Measurements from ENCODE around the gene SUN1. TPM values are rescaled to one million over a fixed set of nuclear protein-coding genes. Genes with fewer than 3 reads are reported as not detected.

The SUN1 gene
- total RNA-seq, 2 experiments from 2014 or later: 50.1 to 53.4 TPM

- Mint-ChIP-seq H3K4me1 (peaks cover 11% of the 10 kb centered on the region), H3K36me3 (peaks cover 12% of the 10 kb centered on the region), H3K27ac (no peak overlapping the region), H3K4me3 (no peak overlapping the region), H3K9me3 (no peaks in the 10 kb centered on the region), H3K27me3 (no peaks in the 10 kb centered on the region)
- DNase-seq: no peak
Measured at GRCh38 chr7:913736-914520, 81.7 kb downstream of the SUN1 start.

GRCh38 chr7:914521-915194 lies 82.4 kb downstream of the SUN1 start:
- H3K9me3 Mint-ChIP-seq: no peaks in the 10 kb centered on the region
- peaks cover 14% of the 10 kb centered on the region for H3K36me3 Mint-ChIP-seq
- DNase-seq: no peak
- H3K4me3 Mint-ChIP-seq: no peak overlapping the region
- no peak overlapping the region for H3K27ac Mint-ChIP-seq
- peaks cover 13% of the 10 kb centered on the region for H3K4me1 Mint-ChIP-seq
- H3K27me3 Mint-ChIP-seq: no peaks in the 10 kb centered on the region

DNA sequence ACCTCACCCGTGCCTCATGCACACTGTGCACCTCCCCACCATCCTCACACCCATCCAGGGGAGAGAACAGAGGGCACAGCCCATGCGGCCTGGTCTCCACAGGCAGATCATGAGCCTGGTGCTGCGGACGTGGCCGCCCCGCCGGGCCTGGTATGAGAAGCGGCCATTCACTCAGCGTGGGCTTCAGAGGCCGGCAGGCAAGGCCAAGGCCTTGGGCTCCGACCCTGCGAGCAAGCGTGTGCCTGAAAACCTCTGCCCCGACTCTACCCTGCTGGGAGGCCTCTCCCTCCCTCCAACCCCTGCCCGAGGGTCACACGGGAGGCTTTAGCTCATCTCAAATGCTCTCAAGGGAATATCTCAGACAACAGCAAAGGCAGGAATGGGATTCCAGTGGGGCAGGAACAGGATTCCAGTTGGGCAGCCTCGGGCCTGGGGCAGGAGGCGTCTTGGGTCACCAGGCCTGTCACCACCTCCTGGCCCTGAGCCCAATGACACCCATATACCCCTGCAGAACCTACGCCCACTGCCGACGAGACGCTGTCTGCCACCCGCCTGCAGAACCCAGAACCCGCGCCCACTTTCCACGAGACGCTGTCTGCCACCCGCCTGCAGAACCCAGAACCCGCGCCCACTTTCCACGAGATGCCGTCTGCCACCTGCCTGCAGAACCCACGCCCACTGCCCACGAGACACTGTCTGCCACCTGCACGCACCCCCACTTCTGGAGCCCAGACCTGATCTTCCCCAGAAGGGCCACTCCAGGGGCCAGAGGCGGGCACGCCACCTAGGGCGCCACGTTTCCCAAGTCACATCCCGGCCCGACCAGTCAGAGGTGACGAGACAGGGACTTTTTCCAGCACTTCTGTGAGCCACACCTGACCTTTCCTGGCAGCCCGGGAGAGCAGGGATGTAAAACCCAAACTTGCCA lies 83.3 kb downstream of the SUN1 start:
- peaks cover 12% of the 10 kb centered on the region for H3K36me3 Mint-ChIP-seq
- H3K27ac Mint-ChIP-seq: no peak overlapping the region
- DNase-seq: no peak
- no peaks in the 10 kb centered on the region for H3K27me3 Mint-ChIP-seq
- peaks cover 9% of the 10 kb centered on the region for H3K4me1 Mint-ChIP-seq
- H3K4me3 Mint-ChIP-seq: no peak overlapping the region
- no peaks in the 10 kb centered on the region for H3K9me3 Mint-ChIP-seq

DNA sequence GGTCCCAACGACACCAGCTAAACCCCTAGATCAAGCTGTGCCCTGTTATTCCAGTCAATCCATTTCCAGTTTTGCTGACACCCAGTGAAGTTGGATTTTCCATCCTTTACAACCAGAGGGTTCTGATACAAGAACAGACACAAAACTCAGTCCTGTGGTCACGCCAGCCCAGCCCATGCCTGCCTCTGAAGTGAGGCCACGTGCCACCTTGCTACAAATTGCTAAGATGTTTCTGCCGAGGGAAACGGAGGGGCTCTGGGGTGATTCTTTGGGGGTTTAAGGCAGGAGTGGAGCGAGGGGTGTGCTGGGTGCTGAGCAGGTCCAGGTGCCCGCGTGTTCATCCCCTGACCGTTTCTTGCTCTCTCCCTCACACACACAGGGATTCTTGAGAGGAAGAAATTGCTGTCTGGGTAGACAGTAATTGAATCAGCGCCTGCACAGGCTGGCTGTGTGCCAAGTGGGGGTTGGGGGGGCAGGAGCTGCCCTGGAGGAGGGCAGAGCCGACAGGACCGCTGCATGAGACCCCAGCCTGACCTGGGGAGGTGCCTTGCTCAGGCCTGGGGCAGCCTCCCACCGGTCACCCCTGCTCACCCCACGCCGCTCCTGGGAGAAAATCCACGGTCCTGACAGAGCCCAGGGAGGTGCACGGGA lies 84.1 kb downstream of the SUN1 start:
- peaks cover 21% of the 10 kb centered on the region for H3K36me3 Mint-ChIP-seq

DNA sequence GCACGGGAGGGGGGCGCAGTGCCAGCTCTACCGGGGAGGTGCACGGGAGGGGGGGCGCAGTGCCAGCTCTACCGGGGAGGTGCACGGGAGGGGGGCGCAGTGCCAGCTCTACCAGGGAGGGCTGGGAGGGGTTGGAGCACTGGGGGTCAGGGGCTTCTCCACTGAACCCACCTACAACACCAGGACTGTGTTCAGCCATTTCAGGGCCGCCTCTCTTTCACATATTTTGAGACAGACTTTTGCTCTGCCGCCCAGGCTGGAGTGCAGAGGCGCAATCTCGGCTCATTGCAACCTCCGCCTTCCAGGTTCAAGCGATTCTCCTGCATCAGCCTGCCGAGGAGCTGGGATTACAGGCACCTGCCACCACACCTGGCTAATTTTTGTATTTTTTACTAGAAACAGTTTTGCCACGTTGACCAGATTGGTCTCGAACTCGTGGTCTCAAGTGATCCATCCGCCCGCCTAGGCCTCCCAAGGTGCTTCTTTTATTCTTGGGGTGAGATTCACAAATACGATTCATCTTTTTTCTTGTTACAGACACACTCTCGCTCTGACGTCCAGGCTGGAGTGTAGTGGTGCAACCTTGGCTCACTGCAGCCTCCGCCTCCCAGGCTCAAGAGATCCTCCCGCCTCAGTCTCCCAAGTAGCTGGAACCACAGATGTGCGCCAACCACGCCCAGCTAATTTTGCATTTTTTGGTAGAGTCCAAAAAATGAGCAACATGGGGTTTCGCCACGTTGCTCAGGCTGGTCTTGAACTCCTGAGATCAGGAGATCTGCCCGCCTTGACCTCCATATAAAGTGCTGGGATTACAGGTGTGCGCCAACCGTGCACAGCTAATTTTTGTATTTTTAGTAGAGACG lies 85.2 kb downstream of the SUN1 start:
- H3K27ac Mint-ChIP-seq: no peak overlapping the region
- H3K36me3 Mint-ChIP-seq: peaks cover 22% of the 10 kb centered on the region
- no peaks in the 10 kb centered on the region for H3K27me3 Mint-ChIP-seq
- no peak overlapping the region for H3K4me3 Mint-ChIP-seq
- no peaks in the 10 kb centered on the region for H3K9me3 Mint-ChIP-seq
- no peak for DNase-seq
- peaks cover 24% of the 10 kb centered on the region for H3K4me1 Mint-ChIP-seq

More for the DNA sequence above, 84.1 kb downstream of the SUN1 start:
- Mint-ChIP-seq H3K4me1 (peaks cover 17% of the 10 kb centered on the region), H3K27ac (no peak overlapping the region), H3K4me3 (no peak overlapping the region), H3K9me3 (no peaks in the 10 kb centered on the region), H3K27me3 (no peaks in the 10 kb centered on the region)
- DNase-seq: no peak

DNA sequence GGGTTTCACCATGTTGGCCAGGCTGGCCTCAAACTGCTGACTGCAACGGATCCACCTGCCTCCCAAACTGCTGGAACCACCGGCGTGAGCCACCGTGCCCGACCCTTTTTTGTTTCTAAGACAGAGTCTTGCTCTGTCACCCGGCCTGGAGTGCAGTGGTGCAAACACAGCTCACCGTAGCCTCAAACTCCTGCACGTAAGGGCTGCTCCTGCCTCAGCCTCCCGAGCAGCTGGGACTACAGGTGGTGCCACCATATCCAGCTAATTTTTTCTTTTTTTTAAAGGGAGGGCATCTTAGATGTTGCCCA lies 85.8 kb downstream of the SUN1 start:
- H3K27me3 Mint-ChIP-seq: no peaks in the 10 kb centered on the region
- H3K27ac Mint-ChIP-seq: no peak overlapping the region
- no peak overlapping the region for H3K4me3 Mint-ChIP-seq
- peaks cover 23% of the 10 kb centered on the region for H3K36me3 Mint-ChIP-seq
- H3K4me1 Mint-ChIP-seq: peaks cover 28% of the 10 kb centered on the region
- no peak for DNase-seq
- no peaks in the 10 kb centered on the region for H3K9me3 Mint-ChIP-seq

- no peak overlapping the region for H3K4me3 Mint-ChIP-seq
- no peaks in the 10 kb centered on the region for H3K27me3 Mint-ChIP-seq
- no peak for DNase-seq
- peaks cover 28% of the 10 kb centered on the region for H3K4me1 Mint-ChIP-seq
- no peak overlapping the region for H3K27ac Mint-ChIP-seq
- peaks cover 21% of the 10 kb centered on the region for H3K36me3 Mint-ChIP-seq
- H3K9me3 Mint-ChIP-seq: no peaks in the 10 kb centered on the region
Measured at GRCh38 chr7:918441-919113, 86.3 kb downstream of the SUN1 start.

GRCh38 chr7:919114-919442 lies 86.8 kb downstream of the SUN1 start:
- DNase-seq: no peak
- no peak overlapping the region for H3K27ac Mint-ChIP-seq
- peaks cover 28% of the 10 kb centered on the region for H3K4me1 Mint-ChIP-seq
- no peak overlapping the region for H3K4me3 Mint-ChIP-seq
- peaks cover 21% of the 10 kb centered on the region for H3K36me3 Mint-ChIP-seq
- no peaks in the 10 kb centered on the region for H3K27me3 Mint-ChIP-seq
- H3K9me3 Mint-ChIP-seq: no peaks in the 10 kb centered on the region

DNA sequence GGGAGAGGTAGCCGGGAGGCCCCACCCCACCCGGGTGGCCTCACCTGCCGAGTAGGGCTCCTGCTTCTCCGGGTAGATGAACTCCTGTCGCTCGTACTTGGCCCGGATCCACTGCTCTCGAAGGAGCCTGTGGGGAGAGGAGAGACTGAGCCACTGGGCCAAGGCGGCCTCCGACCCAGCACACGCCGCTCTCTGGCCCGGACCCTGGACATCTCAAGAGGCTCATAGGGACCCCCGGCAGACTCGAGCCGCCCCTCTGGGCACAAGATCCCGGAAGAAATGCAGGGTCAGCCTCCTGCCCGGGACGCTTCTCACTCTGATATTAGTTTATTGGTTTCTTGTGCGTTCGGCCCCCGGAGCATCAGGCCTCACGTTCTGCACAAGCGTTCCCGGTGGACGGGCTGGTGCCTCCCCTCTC lies 87.7 kb downstream of the SUN1 start:
- peaks cover 33% of the 10 kb centered on the region for H3K4me1 Mint-ChIP-seq

DNA sequence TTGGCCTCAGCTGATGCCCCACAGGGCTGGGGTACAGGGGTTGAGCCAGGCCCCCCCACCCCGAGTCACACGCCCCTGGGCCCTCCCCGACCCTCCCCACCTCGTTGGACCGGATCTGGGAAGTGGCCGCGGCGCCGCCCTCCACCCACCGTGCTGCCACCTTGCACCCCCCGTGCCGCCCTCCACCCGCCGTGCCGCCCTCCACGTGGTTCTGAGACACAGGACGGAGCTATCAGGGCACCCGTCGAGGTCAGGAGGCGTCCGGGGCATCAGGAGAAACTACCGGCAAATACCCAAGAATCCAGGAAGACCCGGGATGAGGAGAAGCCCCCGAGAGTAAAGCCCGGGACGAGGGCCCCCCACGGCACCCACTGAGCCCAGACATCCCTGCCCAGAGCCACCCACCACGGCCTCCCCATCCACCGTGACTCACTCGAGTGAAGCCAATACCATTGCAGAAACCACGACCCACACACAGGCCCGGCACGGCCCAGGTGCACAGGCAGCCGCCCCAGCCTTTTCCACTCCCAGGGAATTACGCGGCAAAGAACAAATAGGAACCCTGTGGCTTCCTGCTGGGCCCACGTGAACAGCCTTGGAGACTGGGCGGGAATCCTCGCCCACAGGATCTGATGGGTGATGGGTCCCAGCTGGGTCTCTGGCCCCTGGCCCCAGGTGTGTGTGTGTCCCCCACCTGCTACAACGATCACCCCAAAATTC lies 88.2 kb downstream of the SUN1 start:
- H3K27ac Mint-ChIP-seq: peak overlapping the region; percentile 98
- no peak for DNase-seq
- H3K4me3 Mint-ChIP-seq: peak overlapping the region; percentile 48
- H3K36me3 Mint-ChIP-seq: peaks cover 24% of the 10 kb centered on the region
- no peaks in the 10 kb centered on the region for H3K27me3 Mint-ChIP-seq
- H3K4me1 Mint-ChIP-seq: peaks cover 34% of the 10 kb centered on the region
- no peaks in the 10 kb centered on the region for H3K9me3 Mint-ChIP-seq

More for the DNA sequence above, 87.7 kb downstream of the SUN1 start:
- peaks cover 23% of the 10 kb centered on the region for H3K36me3 Mint-ChIP-seq
- no peak for DNase-seq
- H3K27me3 Mint-ChIP-seq: no peaks in the 10 kb centered on the region
- no peak overlapping the region for H3K27ac Mint-ChIP-seq
- H3K4me3 Mint-ChIP-seq: no peak overlapping the region
- H3K9me3 Mint-ChIP-seq: no peaks in the 10 kb centered on the region

DNA sequence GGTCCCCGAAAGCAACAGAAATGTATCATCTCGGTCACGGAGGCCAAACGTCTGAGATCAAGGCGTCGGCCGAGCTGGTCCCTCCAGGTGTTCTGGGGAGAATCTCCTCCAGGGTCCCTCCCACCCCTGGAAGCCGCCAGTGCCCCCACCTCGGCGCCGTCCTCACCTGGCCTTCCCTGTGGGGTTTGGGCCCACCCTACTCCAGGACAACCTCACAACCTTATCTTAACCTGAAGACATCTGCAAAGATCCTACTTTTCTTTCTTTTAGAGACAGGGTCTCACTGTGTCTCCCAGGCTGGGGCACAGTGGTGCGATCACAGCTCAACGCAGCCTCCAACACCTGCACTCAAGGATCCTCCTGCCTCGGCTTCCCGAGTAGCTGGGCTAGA lies 88.8 kb downstream of the SUN1 start:
- H3K9me3 Mint-ChIP-seq: no peaks in the 10 kb centered on the region
- H3K27ac Mint-ChIP-seq: peak overlapping the region; percentile 98
- peaks cover 24% of the 10 kb centered on the region for H3K36me3 Mint-ChIP-seq
- H3K4me3 Mint-ChIP-seq: peak overlapping the region; percentile 48
- DNase-seq: no peak
- H3K27me3 Mint-ChIP-seq: no peaks in the 10 kb centered on the region
- peaks cover 38% of the 10 kb centered on the region for H3K4me1 Mint-ChIP-seq

- H3K36me3 Mint-ChIP-seq: peaks cover 24% of the 10 kb centered on the region
- H3K4me3 Mint-ChIP-seq: peak overlapping the region; percentile 83
- no peaks in the 10 kb centered on the region for H3K9me3 Mint-ChIP-seq
- peak overlapping the region; percentile 98 for H3K27ac Mint-ChIP-seq
- H3K27me3 Mint-ChIP-seq: no peaks in the 10 kb centered on the region
- H3K4me1 Mint-ChIP-seq: peaks cover 37% of the 10 kb centered on the region
- peak; percentile 18 for DNase-seq
Measured at GRCh38 chr7:921581-922333, 89.5 kb downstream of the SUN1 start.

Data from activated naive CD8-positive, alpha-beta T cell treated with anti-CD3 and anti-CD28 coated beads for 36 hours (primary cell).